SW 1271 (cell line): ENCODE results near the gene LRP11.
A peak's percentile ranks its signal among the peaks of the same experiment; 100 is the strongest.
"Not testable (repeated sequence)": the region's sequence is repeated elsewhere in the genome, so short reads cannot be mapped to it uniquely, and the experiment has no call there.

Experiments
- DNase-seq, 2 experiments: peaks; one replicate each; lab custom pipeline; 2025; lab: John Stamatoyannopoulos, UW

LRP11 gene

GRCh38 chr6:149869275-149869892 is 5.2 kb upstream of the LRP11 start:
- DNase-seq: no peak

GRCh38 chr6:149867876-149868640 is 3.9 kb upstream of the LRP11 start:
- no peak for DNase-seq

GRCh38 chr6:149864578-149865535 is 698 bp upstream of the LRP11 start:
- peak; percentile 48 to 78 for DNase-seq

GRCh38 chr6:149862922-149863697 is 1.0 kb downstream of the LRP11 start:
- DNase-seq: peak; percentile 33 to 60

- not testable (repeated sequence) for DNase-seq
These were observed 1.8 kb downstream of the LRP11 start for GRCh38 chr6:149862424-149862738.

- DNase-seq: no peak
These were observed 2.3 kb downstream of the LRP11 start for GRCh38 chr6:149861603-149862423.

GRCh38 chr6:149860834-149861602 is 3.1 kb downstream of the LRP11 start:
- no peak for DNase-seq

GRCh38 chr6:149860513-149860833 is 3.7 kb downstream of the LRP11 start:
- DNase-seq: no peak

GRCh38 chr6:149859938-149860337 is 4.2 kb downstream of the LRP11 start:
- no peak for DNase-seq

GRCh38 chr6:149859368-149859767 is 4.8 kb downstream of the LRP11 start:
- DNase-seq: no peak

GRCh38 chr6:149857541-149857940 is 6.6 kb downstream of the LRP11 start:
- DNase-seq: no peak

GRCh38 chr6:149856256-149856994 is 7.7 kb downstream of the LRP11 start:
- DNase-seq: peak in 1 of 2 experiments; percentile 57

- DNase-seq: no peak
These were observed 8.4 kb downstream of the LRP11 start for GRCh38 chr6:149855741-149856140.

GRCh38 chr6:149855040-149855654 is 9.0 kb downstream of the LRP11 start:
- peak; percentile 77 to 89 for DNase-seq

- peak in 1 of 2 experiments; percentile 63 for DNase-seq
These were observed 9.6 kb downstream of the LRP11 start for GRCh38 chr6:149854532-149854931.

- DNase-seq: not testable (repeated sequence)
These were observed 10.1 kb downstream of the LRP11 start for GRCh38 chr6:149854017-149854416.

- DNase-seq: no peak
These were observed 11.3 kb downstream of the LRP11 start for GRCh38 chr6:149852881-149853280.

GRCh38 chr6:149852180-149852579 is 12.0 kb downstream of the LRP11 start:
- DNase-seq: peak in 1 of 2 experiments; percentile 42
